Kidney epithelial cell (primary cell): Measurements from ENCODE around the gene KCNA10. TPM values are rescaled to one million over a fixed set of nuclear protein-coding genes. Genes with fewer than 3 reads are reported as not detected.

ENCODE experiments used
- DNase-seq: peaks from one replicate; pipeline ENCODE4 v3.0.0-alpha.2; 2010; ENCODE audit warnings: low read depth
- H3K27me3 ChIP-seq: 2 replicates; pipeline ENCODE4 v1.6.0; 2011; ENCODE audit warnings: low read length; ENCODE audit not compliant: control insufficient read depth, insufficient read depth
- H3K36me3 ChIP-seq: 2 replicates; pipeline ENCODE4 v1.5.1; 2011; ENCODE audit warnings: low read length; ENCODE audit not compliant: control insufficient read depth, insufficient read depth
- H3K4me3 ChIP-seq: 2 replicates; pipeline ENCODE4 v1.5.1; 2011; ENCODE audit warnings: low read depth, mild to moderate bottlenecking, control low read depth, low read length
- CTCF ChIP-seq: IDR thresholded peaks from 2 replicates; pipeline ENCODE4 v1.5.1; 2011; ENCODE audit warnings: mild to moderate bottlenecking, moderate library complexity, low read length, control low read depth, inconsistent platforms; ENCODE audit not compliant: insufficient read depth, poor library complexity, severe bottlenecking
- total RNA-seq: library from RNA; depleted of rRNA; stranded (reverse); fragments of >200 nt; gene quantifications from 2 replicates; pipeline ENCODE4 v1.2.3, GENCODE V29; 2015

The KCNA10 gene
- total RNA-seq, 1 donor from 2014 or later: not detected

- DNase-seq: no peak
- Histone ChIP-seq H3K4me3 (no peak overlapping the region), H3K36me3 (no peaks in the 10 kb centered on the region), H3K27me3 (peaks cover 13% of the 10 kb centered on the region)
- no peak for TF ChIP-seq CTCF
Measured at GRCh38 chr1:110529011-110529410, 10.0 kb upstream of the KCNA10 start.

GRCh38 chr1:110526201-110526780, 7.3 kb upstream of the KCNA10 start:
- Histone ChIP-seq H3K4me3 (no peak overlapping the region), H3K27me3 (peaks cover 18% of the 10 kb centered on the region), H3K36me3 (no peaks in the 10 kb centered on the region)
- no peak for DNase-seq
- no peak for TF ChIP-seq CTCF

GRCh38 chr1:110525249-110525595, 6.2 kb upstream of the KCNA10 start:
- DNase-seq: no peak

GRCh38 chr1:110524311-110525248, 5.6 kb upstream of the KCNA10 start:
- peak; percentile 2 for DNase-seq
- Histone ChIP-seq H3K27me3 (peaks cover 18% of the 10 kb centered on the region), H3K4me3 (no peak overlapping the region), H3K36me3 (no peaks in the 10 kb centered on the region)
- TF ChIP-seq CTCF: peak; percentile 73

More at GRCh38 chr1:110525249-110525595, 6.2 kb upstream of the KCNA10 start:
- Histone ChIP-seq H3K4me3 (no peak overlapping the region), H3K36me3 (no peaks in the 10 kb centered on the region), H3K27me3 (peaks cover 18% of the 10 kb centered on the region)
- TF ChIP-seq CTCF: no peak

- Histone ChIP-seq H3K36me3 (no peaks in the 10 kb centered on the region), H3K4me3 (no peak overlapping the region), H3K27me3 (peaks cover 18% of the 10 kb centered on the region)
- TF ChIP-seq CTCF: no peak
- DNase-seq: no peak
Measured at GRCh38 chr1:110523011-110523410, 4.0 kb upstream of the KCNA10 start.
